Activated T-cell treated with anti-CD3 and anti-CD28 coated beads for 24 hours (primary cell): ENCODE measurements around the gene BCORL1.

Experiments
- DNase-seq: peaks from one replicate; pipeline ENCODE4 v3.0.0-alpha.2; 2020; ENCODE audit warnings: low read depth

Gene BCORL1

GRCh38 chrX:130015181-130015580 lies 32.7 kb downstream of the BCORL1 start:
- no peak for DNase-seq

- DNase-seq, result no peak
Measured at GRCh38 chrX:130018143-130018542, 35.7 kb downstream of the BCORL1 start.

GRCh38 chrX:130020661-130021324 lies 38.4 kb downstream of the BCORL1 start:
- DNase-seq, result no peak

- peak; percentile 59 for DNase-seq
Measured at GRCh38 chrX:130024127-130024526, 41.7 kb downstream of the BCORL1 start.

- no peak for DNase-seq
Measured at GRCh38 chrX:130025256-130025655, 42.8 kb downstream of the BCORL1 start.

- no peak for DNase-seq
Measured at GRCh38 chrX:130027569-130027968, 45.1 kb downstream of the BCORL1 start.

- DNase-seq, result peak; percentile 1
Measured at GRCh38 chrX:130028196-130028595, 45.8 kb downstream of the BCORL1 start.

GRCh38 chrX:130030826-130031225 lies 48.4 kb downstream of the BCORL1 start:
- DNase-seq, result no peak

- no peak for DNase-seq
Measured at GRCh38 chrX:130032552-130032951, 50.1 kb downstream of the BCORL1 start.

- DNase-seq, result no peak
Measured at GRCh38 chrX:130034178-130034577, 51.7 kb downstream of the BCORL1 start.

GRCh38 chrX:130039847-130040246 lies 57.4 kb downstream of the BCORL1 start:
- no peak for DNase-seq

- no peak for DNase-seq
Measured at GRCh38 chrX:130047416-130047815, 65.0 kb downstream of the BCORL1 start.

GRCh38 chrX:130048686-130049222 lies 66.3 kb downstream of the BCORL1 start:
- no peak for DNase-seq

GRCh38 chrX:130049821-130050220 lies 67.4 kb downstream of the BCORL1 start:
- DNase-seq, result no peak

GRCh38 chrX:130051176-130051845 lies 68.9 kb downstream of the BCORL1 start:
- DNase-seq, result no peak

GRCh38 chrX:130053236-130053635 lies 70.8 kb downstream of the BCORL1 start:
- no peak for DNase-seq

GRCh38 chrX:130055103-130055502 lies 72.7 kb downstream of the BCORL1 start:
- DNase-seq, result no peak

- no peak for DNase-seq
Measured at GRCh38 chrX:130055899-130056298, 73.5 kb downstream of the BCORL1 start.

- no peak for DNase-seq
Measured at GRCh38 chrX:130057209-130057608, 74.8 kb downstream of the BCORL1 start.

GRCh38 chrX:130058652-130059051 lies 76.2 kb downstream of the BCORL1 start:
- DNase-seq, result no peak

- peak; percentile 72 for DNase-seq
Measured at GRCh38 chrX:130060122-130061069, 78.0 kb downstream of the BCORL1 start.

GRCh38 chrX:130066975-130067615 lies 84.7 kb downstream of the BCORL1 start:
- DNase-seq, result no peak
